Measurements from ENCODE around the gene DEFB132.
A peak's percentile ranks its signal among the peaks of the same experiment; 100 is the strongest.

Gene DEFB132

GRCh38 chr20:297098-297924 is 39.8 kb downstream of the DEFB132 start, which contains the start of gene ZCCHC3:
TSS of gene ZCCHC3 (plus strand) at chr20:297570. CDS start at chr20:297587, 17 bp downstream.
- peak; percentile 62 to 74 for DNase-seq (ENCODE audit: low read depth in 1 of 2, low spot score in 1 of 2)

DNA sequence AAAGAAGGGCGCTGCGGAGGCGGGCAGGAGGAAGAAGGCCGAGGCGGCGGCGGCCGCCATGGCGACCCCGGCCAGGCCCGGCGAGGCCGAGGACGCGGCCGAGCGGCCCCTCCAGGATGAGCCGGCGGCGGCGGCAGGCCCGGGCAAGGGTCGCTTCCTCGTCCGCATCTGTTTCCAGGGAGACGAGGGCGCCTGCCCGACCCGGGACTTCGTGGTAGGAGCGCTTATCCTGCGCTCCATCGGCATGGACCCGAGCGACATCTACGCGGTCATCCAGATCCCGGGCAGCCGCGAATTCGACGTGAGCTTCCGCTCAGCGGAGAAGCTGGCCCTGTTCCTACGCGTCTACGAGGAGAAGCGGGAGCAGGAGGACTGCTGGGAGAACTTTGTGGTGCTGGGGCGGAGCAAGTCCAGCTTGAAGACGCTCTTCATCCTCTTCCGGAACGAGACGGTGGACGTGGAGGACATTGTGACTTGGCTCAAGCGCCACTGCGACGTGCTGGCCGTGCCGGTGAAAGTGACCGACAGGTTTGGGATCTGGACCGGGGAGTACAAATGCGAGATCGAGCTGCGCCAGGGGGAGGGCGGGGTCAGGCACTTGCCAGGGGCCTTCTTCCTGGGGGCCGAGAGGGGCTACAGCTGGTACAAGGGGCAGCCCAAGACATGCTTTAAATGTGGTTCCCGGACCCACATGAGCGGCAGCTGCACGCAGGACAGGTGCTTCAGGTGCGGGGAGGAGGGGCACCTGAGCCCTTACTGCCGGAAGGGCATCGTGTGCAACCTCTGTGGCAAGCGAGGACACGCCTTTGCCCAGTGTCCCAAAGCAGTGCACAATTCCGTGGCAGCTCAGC is 40.6 kb downstream of the DEFB132 start:
- peak; percentile 9 to 16 for DNase-seq (ENCODE audit: low read depth in 1 of 2, low spot score in 1 of 2)

GRCh38 chr20:298776-299391 is 41.4 kb downstream of the DEFB132 start:
- no peak for DNase-seq (ENCODE audit: low read depth in 1 of 2, low spot score in 1 of 2)

DNA sequence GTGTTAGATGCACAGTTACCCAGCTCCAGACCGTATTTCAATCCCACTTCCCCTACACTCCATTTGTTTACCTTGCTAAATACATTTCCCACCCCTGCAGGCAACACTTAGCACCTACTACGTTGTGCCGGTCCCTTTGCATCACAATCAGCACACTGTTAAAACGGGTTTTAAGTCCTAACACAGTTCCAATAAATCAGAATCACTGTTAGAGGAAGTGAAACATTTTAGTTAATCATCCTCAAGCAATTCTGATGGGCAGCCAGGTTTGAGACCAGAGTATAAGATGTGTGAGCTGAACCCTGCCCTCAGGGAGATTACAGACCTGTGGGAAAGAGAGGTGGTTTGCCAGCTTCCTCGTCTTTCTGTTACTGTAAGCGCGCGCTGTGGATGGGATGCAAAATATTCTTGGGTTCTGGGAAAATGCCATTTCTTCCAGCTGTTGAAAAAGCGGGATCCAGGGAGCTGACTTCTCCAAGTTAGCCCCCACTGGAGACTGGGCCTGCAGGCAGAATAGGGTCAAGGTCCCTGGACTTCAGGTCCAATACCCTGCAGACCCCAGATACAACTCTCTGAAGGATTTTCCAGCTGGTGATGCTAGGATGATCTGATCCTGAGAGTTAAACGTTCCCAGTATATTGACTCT is 42.9 kb downstream of the DEFB132 start:
- no peak for DNase-seq (ENCODE audit: low read depth in 1 of 2, low spot score in 1 of 2)

DNA sequence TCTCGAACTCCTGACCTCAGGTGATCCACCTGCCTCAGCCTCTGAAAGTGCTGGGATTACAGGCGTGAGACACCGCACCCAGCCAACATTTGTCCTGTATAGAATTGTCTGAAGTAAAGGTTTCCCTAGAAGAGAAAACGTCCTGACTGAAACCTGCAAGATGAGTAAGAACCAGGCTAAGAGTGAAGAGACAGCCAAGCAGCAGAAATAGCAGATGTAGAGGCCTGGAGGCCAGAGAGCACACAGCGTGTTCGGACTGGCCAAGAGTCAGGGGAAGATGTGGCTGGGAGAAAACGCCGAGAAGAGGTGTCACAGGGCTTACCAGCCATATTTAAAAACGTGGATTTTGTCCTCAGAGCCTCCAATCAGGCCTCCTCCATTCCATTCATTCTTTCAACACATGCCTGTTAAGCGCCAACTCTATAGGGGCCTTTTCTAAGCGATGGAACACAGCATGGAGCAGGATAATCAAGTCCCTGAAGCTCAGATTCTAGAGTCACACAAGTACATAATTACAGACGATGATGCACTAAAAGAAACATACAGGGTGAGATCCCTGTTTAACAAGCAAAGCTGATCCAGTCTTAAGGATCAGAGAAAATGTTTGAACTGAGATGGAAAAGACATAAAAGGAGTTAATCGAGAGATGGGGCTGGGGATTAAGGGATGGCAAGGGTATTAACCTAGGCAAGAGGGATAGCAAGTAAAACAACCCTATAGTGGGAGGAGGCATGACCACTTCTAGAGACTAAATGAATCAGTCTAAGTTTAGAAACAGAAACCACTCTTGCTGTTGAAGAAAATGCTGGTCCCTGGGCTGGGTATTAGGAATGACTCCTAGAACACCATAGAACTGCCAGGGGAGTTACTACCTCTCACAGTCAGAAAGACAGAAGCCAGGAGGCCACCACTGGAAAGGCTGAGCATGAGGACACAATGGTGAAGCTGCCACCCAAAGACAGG is 44.6 kb downstream of the DEFB132 start:
- no peak for DNase-seq (ENCODE audit: low read depth in 1 of 2, low spot score in 1 of 2)

DNA sequence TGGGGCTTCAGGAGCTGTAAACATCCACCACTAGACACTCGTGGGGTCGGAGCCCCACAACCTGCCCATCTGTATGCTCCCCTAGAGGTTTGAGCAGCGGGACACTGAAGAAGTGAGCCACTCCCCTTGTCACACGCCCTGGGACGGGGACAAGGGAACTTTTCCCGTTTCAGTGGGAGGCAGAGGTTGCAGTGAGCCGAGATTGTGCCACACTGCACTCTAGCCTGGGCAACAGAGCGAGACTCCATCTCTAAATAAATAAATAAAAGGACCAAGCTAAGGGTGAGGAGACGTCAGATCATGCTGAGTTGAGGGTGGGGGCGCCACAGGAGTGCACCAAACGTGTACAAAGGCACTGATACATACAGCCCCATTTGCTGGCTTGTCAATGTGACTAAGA is 48.2 kb downstream of the DEFB132 start:
- DNase-seq (ENCODE audit: low read depth in 1 of 2, low spot score in 1 of 2) = no peak

GRCh38 chr20:308427-309038 is 51.0 kb downstream of the DEFB132 start:
- DNase-seq (ENCODE audit: low read depth in 1 of 2, low spot score in 1 of 2) = no peak

DNA sequence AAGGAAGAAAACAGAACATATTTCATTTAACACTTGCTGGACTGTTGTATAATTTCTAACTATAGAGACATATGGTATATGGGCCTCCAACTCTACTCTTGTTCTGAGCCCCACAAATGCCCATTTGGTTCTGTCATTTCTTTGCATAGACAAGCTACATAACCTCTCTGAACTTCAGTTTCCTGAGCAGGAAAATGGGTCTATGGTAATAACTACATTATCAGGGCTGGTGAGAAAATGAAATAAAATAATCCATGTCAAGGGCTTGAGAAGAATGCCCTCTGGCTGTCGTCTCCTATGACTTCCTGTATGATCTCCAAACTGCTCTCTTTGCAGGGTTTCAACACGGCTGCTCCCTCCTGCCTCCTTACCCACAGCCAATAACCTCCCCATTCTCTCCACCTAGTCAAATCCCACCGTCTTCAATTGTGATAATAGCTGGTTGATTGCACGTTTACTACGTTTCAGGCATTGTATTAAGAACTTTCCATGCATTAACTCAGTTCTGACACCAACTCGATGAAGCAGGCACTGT is 51.8 kb downstream of the DEFB132 start:
- no peak for DNase-seq (ENCODE audit: low read depth in 1 of 2, low spot score in 1 of 2)

- DNase-seq (ENCODE audit: low read depth in 1 of 2, low spot score in 1 of 2) = peak in 1 of 2 donors; percentile 61
These were observed 52.5 kb downstream of the DEFB132 start for GRCh38 chr20:309841-310644.

GRCh38 chr20:310645-311044 is 53.1 kb downstream of the DEFB132 start:
- DNase-seq (ENCODE audit: low read depth in 1 of 2, low spot score in 1 of 2) = no peak
